Activated B cell treated with CpG ODN at 0.5 μM for 24 hours (primary cell): ENCODE measurements around the gene CYP39A1. TPM values are rescaled to one million over a fixed set of nuclear protein-coding genes. Genes with fewer than 3 reads are reported as not detected.

Source experiments
- ATAC-seq: fragments of 200-7000 bp; cut with Tn5 transposase; one replicate; pipeline ENCODE4 v1.10.0; 2021; ENCODE audit warnings: low read depth, mild to moderate bottlenecking, moderate library complexity
- CTCF ChIA-PET: fragments of 350-600 bp; sonication (Branson Sonifier 250); formaldehyde crosslinking; loops from one replicate; lab custom pipeline; 2021; ENCODE audit warnings: antibody characterized with exemption; lab: Charles Lee
- POLR2A ChIA-PET: fragments of 350-600 bp; sonication (Branson Sonifier 250); formaldehyde crosslinking; loops from one replicate; lab custom pipeline; 2021; ENCODE audit warnings: antibody characterized with exemption; lab: Charles Lee
- DNase-seq: peaks from one replicate; pipeline ENCODE4 v3.0.0; 2022
- H3K27ac Mint-ChIP-seq: one replicate; pipeline ENCODE4 v1.8.0; 2020; ENCODE audit warnings: mixed read lengths
- H3K27me3 Mint-ChIP-seq: one replicate; pipeline ENCODE4 v1.8.0; 2021; ENCODE audit warnings: mixed read lengths
- H3K36me3 Mint-ChIP-seq: one replicate; pipeline ENCODE4 v1.8.0; 2021; ENCODE audit warnings: low read depth, mixed read lengths
- H3K4me1 Mint-ChIP-seq: one replicate; pipeline ENCODE4 v1.8.0; 2021; ENCODE audit warnings: mixed read lengths
- H3K4me3 Mint-ChIP-seq: one replicate; pipeline ENCODE4 v1.8.0; 2020; ENCODE audit warnings: mild to moderate bottlenecking, mixed read lengths
- H3K9me3 Mint-ChIP-seq: one replicate; pipeline ENCODE4 v1.8.0; 2020; ENCODE audit warnings: mixed read lengths
- intact Hi-C: fragments of 100-400 bp; cut with micrococcal nuclease; formaldehyde crosslinking; loops from one replicate; pipeline ENCODE4 v1.15.1; 2024
- total RNA-seq: library from RNA; stranded (reverse); gene quantifications from 2 replicates; pipeline ENCODE4 v1.2.3, GENCODE V29; 2022
- TF ChIP-seq, protein P1 (sequence below): fragments of 200-600 bp; IDR thresholded peaks from one replicate; pipeline ENCODE4 v1.8.0; 2022; ENCODE audit warnings: antibody characterized with exemption, mild to moderate bottlenecking

CYP39A1 gene
- total RNA-seq, 1 donor from 2014 or later, result not detected

DNA sequence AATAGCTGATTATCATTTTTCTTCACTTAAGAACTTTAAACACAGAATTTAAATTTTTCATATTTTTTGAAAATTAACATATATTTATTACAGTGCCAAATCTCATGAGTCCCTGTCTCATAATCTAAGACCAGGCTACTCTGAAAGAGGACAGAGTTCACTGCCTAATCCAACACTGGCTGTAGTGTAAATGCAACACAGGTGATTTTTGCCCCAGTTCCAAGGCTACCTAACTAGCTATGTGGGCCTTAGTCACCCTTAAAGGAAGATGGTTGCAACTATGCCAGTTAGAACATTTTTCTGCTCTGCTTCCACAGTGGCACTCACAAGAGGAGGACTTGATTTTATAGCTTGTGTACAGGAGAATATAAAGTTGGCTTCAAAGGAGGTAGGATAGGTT is 5.0 kb upstream of the CYP39A1 start:
- ChIA-PET CTCF (no interaction called here), POLR2A (no interaction called here)
- Mint-ChIP-seq H3K27me3 (peaks cover 18% of the 10 kb centered on the region), H3K9me3 (no peaks in the 10 kb centered on the region), H3K27ac (no peak overlapping the region), H3K4me3 (no peak overlapping the region), H3K4me1 (peaks cover 6% of the 10 kb centered on the region), H3K36me3 (no peaks in the 10 kb centered on the region)
- TF ChIP-seq, protein P1, sequence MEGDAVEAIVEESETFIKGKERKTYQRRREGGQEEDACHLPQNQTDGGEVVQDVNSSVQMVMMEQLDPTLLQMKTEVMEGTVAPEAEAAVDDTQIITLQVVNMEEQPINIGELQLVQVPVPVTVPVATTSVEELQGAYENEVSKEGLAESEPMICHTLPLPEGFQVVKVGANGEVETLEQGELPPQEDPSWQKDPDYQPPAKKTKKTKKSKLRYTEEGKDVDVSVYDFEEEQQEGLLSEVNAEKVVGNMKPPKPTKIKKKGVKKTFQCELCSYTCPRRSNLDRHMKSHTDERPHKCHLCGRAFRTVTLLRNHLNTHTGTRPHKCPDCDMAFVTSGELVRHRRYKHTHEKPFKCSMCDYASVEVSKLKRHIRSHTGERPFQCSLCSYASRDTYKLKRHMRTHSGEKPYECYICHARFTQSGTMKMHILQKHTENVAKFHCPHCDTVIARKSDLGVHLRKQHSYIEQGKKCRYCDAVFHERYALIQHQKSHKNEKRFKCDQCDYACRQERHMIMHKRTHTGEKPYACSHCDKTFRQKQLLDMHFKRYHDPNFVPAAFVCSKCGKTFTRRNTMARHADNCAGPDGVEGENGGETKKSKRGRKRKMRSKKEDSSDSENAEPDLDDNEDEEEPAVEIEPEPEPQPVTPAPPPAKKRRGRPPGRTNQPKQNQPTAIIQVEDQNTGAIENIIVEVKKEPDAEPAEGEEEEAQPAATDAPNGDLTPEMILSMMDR, result no peak
- ATAC-seq, result no peak
- intact Hi-C loops, result no loop called here
- DNase-seq, result no peak

DNA sequence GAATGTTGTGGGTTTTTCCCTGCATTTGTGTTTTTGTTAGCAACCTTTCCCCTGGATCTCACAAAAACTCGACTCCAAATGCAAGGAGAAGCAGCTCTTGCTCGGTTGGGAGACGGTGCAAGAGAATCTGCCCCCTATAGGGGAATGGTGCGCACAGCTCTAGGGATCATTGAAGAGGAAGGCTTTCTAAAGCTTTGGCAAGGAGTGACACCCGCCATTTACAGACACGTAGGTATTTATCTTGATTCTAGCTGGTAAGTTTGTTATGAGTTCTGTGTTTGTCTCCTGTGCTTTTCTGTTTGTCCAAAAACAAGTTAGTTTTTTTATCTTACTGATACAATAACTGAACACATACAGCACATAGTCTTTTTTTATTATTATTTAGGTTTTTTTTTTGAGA is 3.2 kb upstream of the CYP39A1 start:
- Mint-ChIP-seq H3K4me3 (no peak overlapping the region), H3K4me1 (peaks cover 13% of the 10 kb centered on the region), H3K36me3 (no peaks in the 10 kb centered on the region), H3K27ac (no peak overlapping the region), H3K9me3 (no peaks in the 10 kb centered on the region), H3K27me3 (peaks cover 33% of the 10 kb centered on the region)
- TF ChIP-seq, protein P1, result no peak
- POLR2A ChIA-PET, result no interaction called here
- DNase-seq (no peak), ATAC-seq (no peak)
- CTCF ChIA-PET, result no interaction called here
- intact Hi-C loops, result no loop called here

DNA sequence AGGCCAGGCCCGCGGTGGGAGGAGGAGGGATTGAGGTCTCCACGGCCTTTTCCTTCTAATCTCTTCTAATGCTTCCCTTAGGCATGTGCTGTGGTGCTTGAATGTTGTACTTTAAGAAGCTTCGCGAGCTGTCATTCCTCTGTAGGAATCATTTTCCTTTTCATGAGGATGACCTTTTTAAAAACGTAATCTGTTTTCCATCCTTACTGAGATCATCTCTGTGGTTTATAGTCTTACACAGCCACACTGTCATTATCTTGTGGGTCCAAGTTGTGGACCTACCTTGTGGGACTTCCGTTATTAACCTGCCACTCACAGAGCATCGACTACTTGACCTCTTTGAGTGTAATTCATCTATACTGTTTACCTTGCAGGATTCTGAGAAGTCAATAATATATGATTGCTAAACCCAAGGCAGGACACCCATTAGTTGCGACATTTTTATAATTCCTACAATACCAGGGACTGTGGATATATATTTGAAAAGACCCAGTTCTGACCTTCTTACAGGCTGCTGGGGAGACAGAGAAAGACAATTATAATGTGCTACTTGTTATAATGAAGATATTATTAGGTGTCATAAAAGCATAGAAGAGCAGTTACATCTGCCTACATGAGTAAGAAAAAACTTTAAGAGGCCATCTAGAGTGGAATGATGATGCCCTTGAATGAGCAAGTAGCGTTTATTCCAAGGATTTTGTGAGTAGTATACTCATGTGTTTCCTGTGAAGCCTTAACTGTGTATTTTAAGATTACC is 999 bp upstream of the CYP39A1 start:
- H3K9me3 Mint-ChIP-seq, result no peaks in the 10 kb centered on the region
- H3K36me3 Mint-ChIP-seq, result no peaks in the 10 kb centered on the region
- CTCF ChIA-PET, result no interaction called here
- intact Hi-C loops, result loop anchor here (2.0 to 5.0 kb wide), 2 partner anchors 526 to 589 kb away; partner anchors contain the start of gene ENPP4
- POLR2A ChIA-PET, result interaction anchor here (0.6 kb wide), 1 partner anchor 115 kb away, joined by 6 read pairs; no protein-coding TSS in a partner anchor
- H3K4me3 Mint-ChIP-seq, result peak overlapping the region; percentile 86
- TF ChIP-seq, protein P1, result no peak
- peaks cover 41% of the 10 kb centered on the region for H3K27me3 Mint-ChIP-seq
- H3K27ac Mint-ChIP-seq, result no peak overlapping the region
- ATAC-seq, result no peak
- DNase-seq, result no peak
- H3K4me1 Mint-ChIP-seq, result peaks cover 13% of the 10 kb centered on the region

DNA sequence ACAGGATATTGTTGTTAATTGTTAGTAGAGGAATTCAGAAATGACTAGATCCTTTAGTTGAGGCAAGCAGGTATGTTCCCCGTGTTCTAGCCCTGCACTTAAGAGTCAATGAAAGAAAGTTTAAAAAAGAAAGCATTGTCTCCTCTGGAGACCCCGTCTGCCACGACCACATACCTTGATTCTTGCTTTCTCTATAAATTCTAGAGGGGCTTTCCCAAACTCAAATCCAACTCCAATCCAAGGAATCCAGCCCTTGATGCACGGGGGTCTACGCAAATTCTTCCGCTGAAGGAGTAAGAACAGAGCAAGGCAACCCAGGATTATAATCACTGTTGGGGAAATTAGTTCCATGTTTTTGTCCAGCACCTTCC is 401 bp downstream of the CYP39A1 start:
- ChIA-PET POLR2A (no interaction called here), CTCF (no interaction called here)
- no peaks in the 10 kb centered on the region for H3K9me3 Mint-ChIP-seq
- no peak for ATAC-seq
- no peaks in the 10 kb centered on the region for H3K36me3 Mint-ChIP-seq
- DNase-seq, result no peak
- TF ChIP-seq, protein P1, result no peak
- peaks cover 43% of the 10 kb centered on the region for H3K27me3 Mint-ChIP-seq
- no peak overlapping the region for H3K27ac Mint-ChIP-seq
- intact Hi-C loops, result loop anchor here (2.0 to 5.0 kb wide), 2 partner anchors 525 to 591 kb away; partner anchors contain the start of gene ENPP4
- H3K4me3 Mint-ChIP-seq, result peak overlapping the region; percentile 86
- peaks cover 13% of the 10 kb centered on the region for H3K4me1 Mint-ChIP-seq

DNA sequence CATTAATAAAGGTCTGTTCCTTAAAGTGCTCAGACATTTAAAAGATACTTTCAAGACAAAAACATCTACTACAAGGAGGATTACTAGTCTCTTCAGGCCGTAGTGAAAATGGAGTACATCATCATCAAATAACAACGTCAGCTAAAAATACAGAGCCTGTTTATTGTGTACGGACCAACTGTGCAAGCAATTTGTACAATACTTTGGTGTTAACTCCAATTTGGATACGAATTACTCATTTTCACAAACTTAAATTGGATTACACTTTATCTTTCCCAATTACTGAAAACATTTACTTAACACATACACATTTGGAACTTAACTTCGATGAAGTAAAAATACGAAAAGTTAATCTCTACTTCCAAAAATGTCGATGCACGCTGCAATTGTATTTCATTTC is 802 bp downstream of the CYP39A1 start:
- Mint-ChIP-seq H3K27ac (no peak overlapping the region), H3K27me3 (peaks cover 43% of the 10 kb centered on the region), H3K36me3 (no peaks in the 10 kb centered on the region), H3K9me3 (no peaks in the 10 kb centered on the region), H3K4me3 (peak overlapping the region; percentile 86), H3K4me1 (peaks cover 13% of the 10 kb centered on the region)
- TF ChIP-seq, protein P1, result no peak
- ATAC-seq, result no peak
- POLR2A ChIA-PET, result no interaction called here
- DNase-seq, result no peak
- CTCF ChIA-PET, result no interaction called here
- intact Hi-C loops, result loop anchor here (2.0 to 5.0 kb wide), 2 partner anchors 525 to 591 kb away; partner anchors contain the start of gene ENPP4
